HepG2 (cell line): Measurements from ENCODE around the gene C20orf204. TPM values are rescaled to one million over a fixed set of nuclear protein-coding genes. Genes with fewer than 3 reads are reported as not detected.
A peak's percentile ranks its signal among the peaks of the same experiment; 100 is the strongest.

Experiments
- BCLAF1 ChIP-seq: fragments of 450-650 bp; IDR thresholded peaks from 2 replicates; pipeline ENCODE4 v1.6.1; 2017; ENCODE audit warnings: mild to moderate bottlenecking
- EEA1 ChIP-seq: sonication (generic); formaldehyde crosslinking; IDR thresholded peaks from 2 replicates; pipeline ENCODE4 v1.5.1; 2020; ENCODE audit warnings: mild to moderate bottlenecking, missing genetic modification reagents, borderline replicate concordance
- FOXK1 ChIP-seq: sonication (generic); formaldehyde crosslinking; IDR thresholded peaks from 2 replicates; pipeline ENCODE4 v1.4.0; 2020; ENCODE audit warnings: low read depth, missing genetic modification reagents, borderline replicate concordance
- HDAC2 ChIP-seq: sonication (generic); formaldehyde crosslinking; IDR thresholded peaks from 2 replicates; pipeline ENCODE4 v1.4.0; 2020; ENCODE audit warnings: missing genetic modification reagents
- KLF9 ChIP-seq: IDR thresholded peaks from 2 replicates; pipeline ENCODE4 v1.6.1; 2016; ENCODE audit warnings: low read depth
- MAX ChIP-seq: IDR thresholded peaks from 2 replicates; pipeline ENCODE4 v1.6.1; 2012; ENCODE audit warnings: inconsistent platforms
- MTERF4 ChIP-seq: sonication (generic); formaldehyde crosslinking; IDR thresholded peaks from 2 replicates; pipeline ENCODE4 v1.8.0; 2023; ENCODE audit warnings: mild to moderate bottlenecking, missing genetic modification reagents
- MXI1 ChIP-seq: IDR thresholded peaks from 3 replicates; pipeline ENCODE4 v1.6.1; 2012; ENCODE audit warnings: low read depth, low read length, inconsistent platforms, borderline replicate concordance
- NFATC3 ChIP-seq: sonication (generic); formaldehyde crosslinking; IDR thresholded peaks from 2 replicates; pipeline ENCODE4 v1.5.1; 2020; ENCODE audit warnings: mild to moderate bottlenecking, missing genetic modification reagents
- SETDB1 ChIP-seq: sonication (generic); formaldehyde crosslinking; IDR thresholded peaks from 2 replicates; pipeline ENCODE4 v1.5.1; 2020; ENCODE audit warnings: missing genetic modification reagents, mild to moderate bottlenecking, borderline replicate concordance
- SUZ12 ChIP-seq: fragments of 150-350 bp; IDR thresholded peaks from 2 replicates; pipeline ENCODE4 v1.6.1; 2014; ENCODE audit warnings: low read depth, low read length
- ZBTB2 ChIP-seq: sonication (generic); formaldehyde crosslinking; IDR thresholded peaks from 2 replicates; pipeline ENCODE4 v1.8.0; 2022; ENCODE audit warnings: low read depth, missing genetic modification reagents
- ZNF3 ChIP-seq: IDR thresholded peaks from 2 replicates; pipeline ENCODE4 v1.7.0; 2017; ENCODE audit warnings: inconsistent platforms
- ZNF772 ChIP-seq: sonication (generic); formaldehyde crosslinking; IDR thresholded peaks from 2 replicates; pipeline ENCODE4 v1.5.0; 2020; ENCODE audit warnings: mild to moderate bottlenecking, missing genetic modification reagents
- ZNF784 ChIP-seq: sonication (generic); formaldehyde crosslinking; IDR thresholded peaks from 2 replicates; pipeline ENCODE4 v1.5.1; 2020; ENCODE audit warnings: missing genetic modification reagents, mild to moderate bottlenecking, borderline replicate concordance
- ZNF878 ChIP-seq: sonication (generic); formaldehyde crosslinking; IDR thresholded peaks from 2 replicates; pipeline ENCODE4 v1.8.1; 2023; ENCODE audit warnings: mild to moderate bottlenecking, missing genetic modification reagents, moderate library complexity
- polyA plus RNA-seq, 8 experiments: library from polyadenylated mRNA; depleted of rRNA in 3 of 8; stranded (reverse) in 7 of 8; unstranded in 1 of 8; fragments of >200 nt; fragmentation: Illumina TruSeq in 4 of 8; extraction: Trizol in 4 of 8; gene quantifications; 2 replicates each; pipeline versions ENCODE4 v1.2.1 to v1.2.3, GENCODE V29; 2011 to 2016; ENCODE audit warnings: low read depth in 4 of 8, missing spikeins in 1 of 8, mixed read lengths in 1 of 8; ENCODE audit not compliant: insufficient read depth in 1 of 8
- total RNA-seq, 5 experiments: library from RNA; depleted of rRNA; stranded (reverse); fragments of >200 nt; fragmentation: Illumina TruSeq; extraction: Trizol; gene quantifications; 2 replicates each; pipeline ENCODE4 v1.2.3, GENCODE V29; 2016; ENCODE audit warnings: low read depth in 1 of 5
- TF ChIP-seq, protein P1 (sequence below): sonication (generic); formaldehyde crosslinking; conservative IDR thresholded peaks from 2 replicates; pipeline ENCODE4 v1.4.0; 2020; ENCODE audit warnings: missing genetic modification reagents
- TF ChIP-seq, protein P2 (sequence below), 2 experiments: IDR thresholded peaks; 2 replicates each; pipeline ENCODE4 v1.6.1; 2011 to 2012; ENCODE audit warnings: low read length in 2 of 2, borderline replicate concordance in 1 of 2, low read depth in 1 of 2, mild to moderate bottlenecking in 1 of 2, moderate library complexity in 1 of 2

The C20orf204 gene
- total and polyA plus RNA-seq, 2 of the 13 experiments (the other 11 are each of a cell fraction or from before 2014, with no cell fraction given) = 22.1 to 80.0 TPM

GRCh38 chr20:64063389-64064144 lies 27.6 kb downstream of the C20orf204 start (continued):
- TF ChIP-seq MTERF4 (CRISPR knock-in tag) = 0 out of 2 replicates have a peak, but pooled peaks have one; percentile 58
- TF ChIP-seq, protein P1, sequence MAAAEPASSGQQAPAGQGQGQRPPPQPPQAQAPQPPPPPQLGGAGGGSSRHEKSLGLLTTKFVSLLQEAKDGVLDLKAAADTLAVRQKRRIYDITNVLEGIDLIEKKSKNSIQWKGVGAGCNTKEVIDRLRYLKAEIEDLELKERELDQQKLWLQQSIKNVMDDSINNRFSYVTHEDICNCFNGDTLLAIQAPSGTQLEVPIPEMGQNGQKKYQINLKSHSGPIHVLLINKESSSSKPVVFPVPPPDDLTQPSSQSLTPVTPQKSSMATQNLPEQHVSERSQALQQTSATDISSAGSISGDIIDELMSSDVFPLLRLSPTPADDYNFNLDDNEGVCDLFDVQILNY = no peak
- TF ChIP-seq MAX = no peak
- TF ChIP-seq ZNF784 = no peak
- no peak for TF ChIP-seq EEA1 (CRISPR knock-in tag)
- no peak for TF ChIP-seq KLF9 (CRISPR knock-in tag)
- TF ChIP-seq ZNF878 (CRISPR knock-in tag) = no peak; the same call in 1 of the 2 replicates
- TF ChIP-seq MXI1 = no peak
- no peak for TF ChIP-seq ZBTB2 (CRISPR knock-in tag)
- no peak for TF ChIP-seq SUZ12
- no peak for TF ChIP-seq SETDB1 (CRISPR knock-in tag)
- TF ChIP-seq ZNF772 (CRISPR knock-in tag) = no peak; the same call in 1 of the 2 replicates
- TF ChIP-seq ZNF3 (CRISPR knock-in tag) = no peak
- TF ChIP-seq NFATC3 (CRISPR knock-in tag) = no peak; the same call in 1 of the 2 replicates
- TF ChIP-seq, protein P2, sequence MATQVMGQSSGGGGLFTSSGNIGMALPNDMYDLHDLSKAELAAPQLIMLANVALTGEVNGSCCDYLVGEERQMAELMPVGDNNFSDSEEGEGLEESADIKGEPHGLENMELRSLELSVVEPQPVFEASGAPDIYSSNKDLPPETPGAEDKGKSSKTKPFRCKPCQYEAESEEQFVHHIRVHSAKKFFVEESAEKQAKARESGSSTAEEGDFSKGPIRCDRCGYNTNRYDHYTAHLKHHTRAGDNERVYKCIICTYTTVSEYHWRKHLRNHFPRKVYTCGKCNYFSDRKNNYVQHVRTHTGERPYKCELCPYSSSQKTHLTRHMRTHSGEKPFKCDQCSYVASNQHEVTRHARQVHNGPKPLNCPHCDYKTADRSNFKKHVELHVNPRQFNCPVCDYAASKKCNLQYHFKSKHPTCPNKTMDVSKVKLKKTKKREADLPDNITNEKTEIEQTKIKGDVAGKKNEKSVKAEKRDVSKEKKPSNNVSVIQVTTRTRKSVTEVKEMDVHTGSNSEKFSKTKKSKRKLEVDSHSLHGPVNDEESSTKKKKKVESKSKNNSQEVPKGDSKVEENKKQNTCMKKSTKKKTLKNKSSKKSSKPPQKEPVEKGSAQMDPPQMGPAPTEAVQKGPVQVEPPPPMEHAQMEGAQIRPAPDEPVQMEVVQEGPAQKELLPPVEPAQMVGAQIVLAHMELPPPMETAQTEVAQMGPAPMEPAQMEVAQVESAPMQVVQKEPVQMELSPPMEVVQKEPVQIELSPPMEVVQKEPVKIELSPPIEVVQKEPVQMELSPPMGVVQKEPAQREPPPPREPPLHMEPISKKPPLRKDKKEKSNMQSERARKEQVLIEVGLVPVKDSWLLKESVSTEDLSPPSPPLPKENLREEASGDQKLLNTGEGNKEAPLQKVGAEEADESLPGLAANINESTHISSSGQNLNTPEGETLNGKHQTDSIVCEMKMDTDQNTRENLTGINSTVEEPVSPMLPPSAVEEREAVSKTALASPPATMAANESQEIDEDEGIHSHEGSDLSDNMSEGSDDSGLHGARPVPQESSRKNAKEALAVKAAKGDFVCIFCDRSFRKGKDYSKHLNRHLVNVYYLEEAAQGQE (IDR thresholded peaks at IDR 0.05; ENCODE audit: borderline replicate concordance in 1 of 2, low read depth in 1 of 2, low read length in 2 of 2) = no peak; a peak in 1 of 4 replicates
- TF ChIP-seq BCLAF1 = no peak
- no peak for TF ChIP-seq HDAC2 (CRISPR knock-in tag)
- peak; percentile 53 for TF ChIP-seq FOXK1 (CRISPR knock-in tag)
